HL-60/S4 treated with retinoic acid at 250 ng/mL for 4 days and 3 days (cell line): ENCODE measurements around the gene DDIT3.
"Not testable (repeated sequence)": the region's sequence is repeated elsewhere in the genome, so short reads cannot be mapped to it uniquely, and the experiment has no call there.

ENCODE experiments used
- in situ Hi-C: fragments of 300-500 bp; cut with MboI; formaldehyde crosslinking; loops from 2 replicates; pipeline ENCODE4 v1.7.0; 2022; ENCODE audit warnings: low sequenced_read_pairs

Gene DDIT3

GRCh38 chr12:57526477-57527126, 6.3 kb upstream of the DDIT3 start:
- in situ Hi-C loops, result no loop called here

GRCh38 chr12:57525615-57526383, 5.5 kb upstream of the DDIT3 start:
- in situ Hi-C loops, result no loop called here

GRCh38 chr12:57524814-57525614, 4.7 kb upstream of the DDIT3 start:
- in situ Hi-C loops, result no loop called here

GRCh38 chr12:57523706-57524614, 3.6 kb upstream of the DDIT3 start:
- in situ Hi-C loops, result no loop called here

GRCh38 chr12:57522887-57523705, 2.8 kb upstream of the DDIT3 start:
- in situ Hi-C loops, result no loop called here

GRCh38 chr12:57522011-57522886, 1.9 kb upstream of the DDIT3 start, which contains the start of gene MBD6:
Gene MBD6 (plus strand): TSS chr12:57522824. CDS start chr12:57524304, 1,480 bp downstream.
- in situ Hi-C loops, result no loop called here

- in situ Hi-C loops, result no loop called here
Measured at GRCh38 chr12:57521525-57522010, 1.3 kb upstream of the DDIT3 start.

- in situ Hi-C loops, result no loop called here
Measured at GRCh38 chr12:57519796-57520052, 590 bp downstream of the DDIT3 start.

GRCh38 chr12:57518920-57519795, 1.2 kb downstream of the DDIT3 start:
- in situ Hi-C loops, result no loop called here

GRCh38 chr12:57518176-57518919, 2.0 kb downstream of the DDIT3 start:
- in situ Hi-C loops, result no loop called here

GRCh38 chr12:57517718-57518117, 2.6 kb downstream of the DDIT3 start:
- in situ Hi-C loops, result not testable (repeated sequence)

GRCh38 chr12:57517187-57517586, 3.1 kb downstream of the DDIT3 start:
- in situ Hi-C loops, result no loop called here

GRCh38 chr12:57516617-57517153, 3.6 kb downstream of the DDIT3 start:
- in situ Hi-C loops, result no loop called here

- in situ Hi-C loops, result no loop called here
Measured at GRCh38 chr12:57515934-57516541, 4.3 kb downstream of the DDIT3 start.

GRCh38 chr12:57515408-57515933, 4.8 kb downstream of the DDIT3 start:
- in situ Hi-C loops, result no loop called here

GRCh38 chr12:57514720-57515407, 5.5 kb downstream of the DDIT3 start:
- in situ Hi-C loops, result no loop called here
